Neural cell (in vitro differentiated cells): ENCODE results near the gene METRN. TPM values are rescaled to one million over a fixed set of nuclear protein-coding genes. Genes with fewer than 3 reads are reported as not detected.

Source experiments
- H2AFZ ChIP-seq: fragments of 200-600, 300-800 bp; sonication (generic), shearing (Covaris generic); 2 replicates; pipeline ENCODE4 v1.6.0; 2014; ENCODE audit warnings: low read depth, mild to moderate bottlenecking, antibody characterized with exemption, low read length, moderate library complexity
- H3F3A ChIP-seq: fragments of 200-600 bp; shearing (Covaris generic); 2 replicates; pipeline ENCODE4 v1.6.1; 2016; ENCODE audit warnings: mild to moderate bottlenecking, moderate library complexity, mixed read lengths, antibody characterized with exemption, low read length; ENCODE audit not compliant: insufficient read depth, poor library complexity, severe bottlenecking
- H3K27ac ChIP-seq: fragments of 200-600, 300-800 bp; sonication (generic), shearing (Covaris generic); 2 replicates; pipeline ENCODE4 v1.5.1; 2014; ENCODE audit warnings: mild to moderate bottlenecking, low read length, moderate library complexity
- H3K27me3 ChIP-seq: fragments of 300-800, 200-600 bp; sonication (generic), shearing (Covaris generic); 2 replicates; pipeline ENCODE4 v1.6.0; 2014; ENCODE audit warnings: mild to moderate bottlenecking, low read depth, low read length, moderate library complexity; ENCODE audit not compliant: insufficient read depth
- H3K36me3 ChIP-seq: fragments of 300-800, 200-600 bp; sonication (generic), shearing (Covaris generic); 2 replicates; pipeline ENCODE4 v1.5.1; 2014; ENCODE audit warnings: mild to moderate bottlenecking, antibody characterized with exemption, low read length, moderate library complexity; ENCODE audit not compliant: insufficient read depth
- H3K4me2 ChIP-seq: fragments of 300-800, 200-600 bp; sonication (generic), shearing (Covaris generic); 2 replicates; pipeline ENCODE4 v1.6.0; 2014; ENCODE audit warnings: mild to moderate bottlenecking, low read length
- H3K4me3 ChIP-seq: fragments of 300-800, 200-600 bp; sonication (generic), shearing (Covaris generic); 2 replicates; pipeline ENCODE4 v1.5.1; 2014; ENCODE audit warnings: mild to moderate bottlenecking, low read length, moderate library complexity
- H3K79me2 ChIP-seq: fragments of 200-600 bp; shearing (Covaris generic); replicated peaks from 2 replicates; pipeline ENCODE4 v1.6.0; 2014; ENCODE audit warnings: mild to moderate bottlenecking, low read length, moderate library complexity; ENCODE audit not compliant: insufficient read depth
- H3K9ac ChIP-seq: fragments of 300-800, 200-600 bp; sonication (generic), shearing (Covaris generic); 2 replicates; pipeline ENCODE4 v1.6.1; 2016; ENCODE audit warnings: mild to moderate bottlenecking, low read length, mixed read lengths
- H3K9me2 ChIP-seq: fragments of 200-600 bp; shearing (Covaris generic); 2 replicates; pipeline ENCODE4 v1.6.1; 2016; ENCODE audit warnings: mild to moderate bottlenecking, low read length, mixed read lengths; ENCODE audit not compliant: insufficient read depth
- H3K9me3 ChIP-seq: fragments of 200-600, 300-800 bp; sonication (generic), shearing (Covaris generic); 2 replicates; pipeline ENCODE4 v1.6.1; 2016; ENCODE audit warnings: mild to moderate bottlenecking, mixed run types, low read length, moderate library complexity, mixed read lengths
- H4K20me1 ChIP-seq: fragments of 200-600 bp; shearing (Covaris generic); 2 replicates; pipeline ENCODE4 v1.6.1; 2016; ENCODE audit warnings: mild to moderate bottlenecking, mixed run types; ENCODE audit not compliant: insufficient read depth
- EP300 ChIP-seq: fragments of 450-650 bp; conservative IDR thresholded peaks from 2 replicates; pipeline ENCODE4 v1.6.1; 2014; ENCODE audit warnings: antibody characterized with exemption, mild to moderate bottlenecking, moderate library complexity; ENCODE audit not compliant: poor library complexity, severe bottlenecking
- EZH2 ChIP-seq: fragments of 200-600, 300-800 bp; shearing (Covaris generic), sonication (generic); IDR thresholded peaks from 2 replicates; pipeline ENCODE4 v1.6.1; 2014; ENCODE audit warnings: antibody characterized with exemption, low read length, borderline replicate concordance, mild to moderate bottlenecking; ENCODE audit not compliant: insufficient read depth, poor library complexity, severe bottlenecking
- MXI1 ChIP-seq: fragments of 450-650 bp; conservative IDR thresholded peaks from 2 replicates; pipeline ENCODE4 v1.6.1; 2014; ENCODE audit warnings: antibody characterized with exemption, mild to moderate bottlenecking; ENCODE audit not compliant: poor library complexity, severe bottlenecking
- POLR2AphosphoS5 ChIP-seq: IDR thresholded peaks from 2 replicates; pipeline ENCODE4 v1.6.1; 2012
- RAD21 ChIP-seq: fragments of 450-650 bp; conservative IDR thresholded peaks from 2 replicates; pipeline ENCODE4 v1.6.1; 2014; ENCODE audit warnings: antibody characterized with exemption, mild to moderate bottlenecking, moderate library complexity
- SMC3 ChIP-seq: fragments of 450-650 bp; conservative IDR thresholded peaks from 2 replicates; pipeline ENCODE4 v1.6.1; 2014; ENCODE audit warnings: antibody characterized with exemption, mild to moderate bottlenecking, moderate library complexity; ENCODE audit not compliant: poor library complexity
- TAF1 ChIP-seq: IDR thresholded peaks from 2 replicates; pipeline ENCODE4 v1.6.1; 2012; ENCODE audit warnings: low read depth
- polyA plus RNA-seq: library from polyadenylated mRNA; depleted of rRNA; stranded (reverse); fragments of >200 nt; gene quantifications from 2 replicates; pipeline ENCODE4 v1.2.3, GENCODE V29; 2014
- TF ChIP-seq, protein P1 (sequence below): fragments of 450-650 bp; IDR thresholded peaks from 2 replicates; pipeline ENCODE4 v1.5.1; 2014; ENCODE audit warnings: antibody characterized with exemption, mild to moderate bottlenecking, moderate library complexity; ENCODE audit not compliant: poor library complexity, severe bottlenecking
- TF ChIP-seq, protein P2 (sequence below): IDR thresholded peaks from 2 replicates; pipeline ENCODE4 v1.6.1; 2012; ENCODE audit warnings: borderline replicate concordance

METRN gene
- polyA plus RNA-seq, 1 donor from 2014 or later = 37.6 TPM

GRCh38 chr16:678209-678857, 36.6 kb upstream of the METRN start:
- TF ChIP-seq, protein P1, sequence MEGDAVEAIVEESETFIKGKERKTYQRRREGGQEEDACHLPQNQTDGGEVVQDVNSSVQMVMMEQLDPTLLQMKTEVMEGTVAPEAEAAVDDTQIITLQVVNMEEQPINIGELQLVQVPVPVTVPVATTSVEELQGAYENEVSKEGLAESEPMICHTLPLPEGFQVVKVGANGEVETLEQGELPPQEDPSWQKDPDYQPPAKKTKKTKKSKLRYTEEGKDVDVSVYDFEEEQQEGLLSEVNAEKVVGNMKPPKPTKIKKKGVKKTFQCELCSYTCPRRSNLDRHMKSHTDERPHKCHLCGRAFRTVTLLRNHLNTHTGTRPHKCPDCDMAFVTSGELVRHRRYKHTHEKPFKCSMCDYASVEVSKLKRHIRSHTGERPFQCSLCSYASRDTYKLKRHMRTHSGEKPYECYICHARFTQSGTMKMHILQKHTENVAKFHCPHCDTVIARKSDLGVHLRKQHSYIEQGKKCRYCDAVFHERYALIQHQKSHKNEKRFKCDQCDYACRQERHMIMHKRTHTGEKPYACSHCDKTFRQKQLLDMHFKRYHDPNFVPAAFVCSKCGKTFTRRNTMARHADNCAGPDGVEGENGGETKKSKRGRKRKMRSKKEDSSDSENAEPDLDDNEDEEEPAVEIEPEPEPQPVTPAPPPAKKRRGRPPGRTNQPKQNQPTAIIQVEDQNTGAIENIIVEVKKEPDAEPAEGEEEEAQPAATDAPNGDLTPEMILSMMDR = no peak
- no peak for TF ChIP-seq EZH2
- TF ChIP-seq, protein P2, sequence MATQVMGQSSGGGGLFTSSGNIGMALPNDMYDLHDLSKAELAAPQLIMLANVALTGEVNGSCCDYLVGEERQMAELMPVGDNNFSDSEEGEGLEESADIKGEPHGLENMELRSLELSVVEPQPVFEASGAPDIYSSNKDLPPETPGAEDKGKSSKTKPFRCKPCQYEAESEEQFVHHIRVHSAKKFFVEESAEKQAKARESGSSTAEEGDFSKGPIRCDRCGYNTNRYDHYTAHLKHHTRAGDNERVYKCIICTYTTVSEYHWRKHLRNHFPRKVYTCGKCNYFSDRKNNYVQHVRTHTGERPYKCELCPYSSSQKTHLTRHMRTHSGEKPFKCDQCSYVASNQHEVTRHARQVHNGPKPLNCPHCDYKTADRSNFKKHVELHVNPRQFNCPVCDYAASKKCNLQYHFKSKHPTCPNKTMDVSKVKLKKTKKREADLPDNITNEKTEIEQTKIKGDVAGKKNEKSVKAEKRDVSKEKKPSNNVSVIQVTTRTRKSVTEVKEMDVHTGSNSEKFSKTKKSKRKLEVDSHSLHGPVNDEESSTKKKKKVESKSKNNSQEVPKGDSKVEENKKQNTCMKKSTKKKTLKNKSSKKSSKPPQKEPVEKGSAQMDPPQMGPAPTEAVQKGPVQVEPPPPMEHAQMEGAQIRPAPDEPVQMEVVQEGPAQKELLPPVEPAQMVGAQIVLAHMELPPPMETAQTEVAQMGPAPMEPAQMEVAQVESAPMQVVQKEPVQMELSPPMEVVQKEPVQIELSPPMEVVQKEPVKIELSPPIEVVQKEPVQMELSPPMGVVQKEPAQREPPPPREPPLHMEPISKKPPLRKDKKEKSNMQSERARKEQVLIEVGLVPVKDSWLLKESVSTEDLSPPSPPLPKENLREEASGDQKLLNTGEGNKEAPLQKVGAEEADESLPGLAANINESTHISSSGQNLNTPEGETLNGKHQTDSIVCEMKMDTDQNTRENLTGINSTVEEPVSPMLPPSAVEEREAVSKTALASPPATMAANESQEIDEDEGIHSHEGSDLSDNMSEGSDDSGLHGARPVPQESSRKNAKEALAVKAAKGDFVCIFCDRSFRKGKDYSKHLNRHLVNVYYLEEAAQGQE = no peak
- Histone ChIP-seq H3K9me3 (no peaks in the 10 kb centered on the region), H3K4me2 (no peak overlapping the region), H3K36me3 (no peaks in the 10 kb centered on the region), H3F3A (no peaks in the 10 kb centered on the region), H2AFZ (no peak overlapping the region), H3K9me2 (no peaks in the 10 kb centered on the region), H3K9ac (no peak overlapping the region), H3K79me2 (peaks cover 18% of the 10 kb centered on the region), H3K27me3 (peaks cover 3% of the 10 kb centered on the region), H3K4me3 (no peak overlapping the region), H4K20me1 (peaks cover 6% of the 10 kb centered on the region), H3K27ac (no peak overlapping the region)

GRCh38 chr16:678858-679813, 35.8 kb upstream of the METRN start:
- no peaks in the 10 kb centered on the region for H3K9me3 ChIP-seq
- H3K27me3 ChIP-seq = peaks cover 3% of the 10 kb centered on the region
- H3F3A ChIP-seq = no peaks in the 10 kb centered on the region
- H3K4me3 ChIP-seq = peak overlapping the region; percentile 70
- TF ChIP-seq MXI1 = no peak
- TF ChIP-seq EZH2 = no peak
- TF ChIP-seq POLR2AphosphoS5 = no peak
- TF ChIP-seq SMC3 = no peak
- no peak for TF ChIP-seq EP300
- no peak for TF ChIP-seq TAF1
- TF ChIP-seq, protein P2 = no peak
- no peak for TF ChIP-seq RAD21
- TF ChIP-seq, protein P1 = no peak
- no peak overlapping the region for H3K4me2 ChIP-seq
- peak overlapping the region; percentile 44 for H3K9ac ChIP-seq
- no peaks in the 10 kb centered on the region for H3K36me3 ChIP-seq
- H2AFZ ChIP-seq = no peak overlapping the region
- peak overlapping the region; percentile 24 for H3K27ac ChIP-seq
- H3K9me2 ChIP-seq = no peaks in the 10 kb centered on the region
- H3K79me2 ChIP-seq = peaks cover 20% of the 10 kb centered on the region
- H4K20me1 ChIP-seq = peaks cover 6% of the 10 kb centered on the region
